ENCODE results near the gene PRF1. TPM values are rescaled to one million over a fixed set of nuclear protein-coding genes. Genes with fewer than 3 reads are reported as not detected.

PRF1 gene
- total RNA-seq, 4 donors from 2014 or later = 0.18 to 2.1 (median 0.31) TPM; not detected in 1

- DNase-seq = no peak
- no peak for TF ChIP-seq POLR2A (IDR thresholded peaks at IDR 0.05)
- Histone ChIP-seq H3K36me3 (no peaks in the 10 kb centered on the region), H3K4me3 (no peak overlapping the region), H3K9me3 (no peaks in the 10 kb centered on the region), H3K27me3 (no peaks in the 10 kb centered on the region), H3K4me1 (no peaks in the 10 kb centered on the region), H3K27ac (no peak overlapping the region)
- intact Hi-C loops (cut with DNase I; ENCODE audit: low total_unique reads) = no loop called here
- ATAC-seq = no peak
- in situ Hi-C loops (cut with MboI; ENCODE audit: low sequenced_read_pairs in 4 of 4) = no loop called here
Measured at GRCh38 chr10:70619271-70620019, 16.9 kb upstream of the PRF1 start.

- Histone ChIP-seq H3K36me3 (no peaks in the 10 kb centered on the region), H3K4me3 (no peak overlapping the region), H3K27me3 (no peaks in the 10 kb centered on the region), H3K27ac (no peak overlapping the region), H3K4me1 (no peaks in the 10 kb centered on the region), H3K9me3 (no peaks in the 10 kb centered on the region)
- ATAC-seq (no peak), DNase-seq (no peak)
- TF ChIP-seq CTCF (IDR thresholded peaks at IDR 0.05 in 4 of 5, conservative IDR thresholded peaks at IDR 0.05 in 1 of 5) (no peak), POLR2A (IDR thresholded peaks at IDR 0.05) (no peak)
- intact Hi-C loops (cut with DNase I; ENCODE audit: low total_unique reads) (no loop called here), in situ Hi-C loops (cut with MboI; ENCODE audit: low sequenced_read_pairs in 4 of 4) (no loop called here)
Measured at GRCh38 chr10:70618663-70619062, 16.1 kb upstream of the PRF1 start.

- in situ Hi-C loops (cut with MboI; ENCODE audit: low sequenced_read_pairs in 4 of 4) = no loop called here
- intact Hi-C loops (cut with DNase I; ENCODE audit: low total_unique reads) = no loop called here
- no peak for TF ChIP-seq POLR2A (IDR thresholded peaks at IDR 0.05)
- TF ChIP-seq CTCF (IDR thresholded peaks at IDR 0.05 in 4 of 5, conservative IDR thresholded peaks at IDR 0.05 in 1 of 5) = no peak
Measured at GRCh38 chr10:70617798-70618568, 15.4 kb upstream of the PRF1 start.

GRCh38 chr10:70616761-70617160, 14.2 kb upstream of the PRF1 start:
- ATAC-seq = no peak
- intact Hi-C loops (cut with DNase I; ENCODE audit: low total_unique reads) = no loop called here

More at GRCh38 chr10:70617798-70618568, 15.4 kb upstream of the PRF1 start:
- no peak for DNase-seq
- Histone ChIP-seq H3K4me1 (no peaks in the 10 kb centered on the region), H3K36me3 (no peaks in the 10 kb centered on the region), H3K27ac (no peak overlapping the region), H3K9me3 (no peaks in the 10 kb centered on the region), H3K4me3 (no peak overlapping the region), H3K27me3 (no peaks in the 10 kb centered on the region)
- ATAC-seq = no peak

More at GRCh38 chr10:70616761-70617160, 14.2 kb upstream of the PRF1 start:
- Histone ChIP-seq H3K9me3 (no peaks in the 10 kb centered on the region), H3K4me1 (no peaks in the 10 kb centered on the region), H3K27me3 (no peaks in the 10 kb centered on the region), H3K27ac (no peak overlapping the region), H3K4me3 (no peak overlapping the region), H3K36me3 (no peaks in the 10 kb centered on the region)
- no peak for DNase-seq
- in situ Hi-C loops (cut with MboI; ENCODE audit: low sequenced_read_pairs in 4 of 4) = no loop called here
- TF ChIP-seq POLR2A (IDR thresholded peaks at IDR 0.05) = no peak
- no peak for TF ChIP-seq CTCF (IDR thresholded peaks at IDR 0.05 in 4 of 5, conservative IDR thresholded peaks at IDR 0.05 in 1 of 5)

All from gastrocnemius medialis (tissue), 4 donors.